GM19467 (cell line): Measurements from ENCODE around the gene SYT14.
"Not testable (repeated sequence)": the region's sequence is repeated elsewhere in the genome, so short reads cannot be mapped to it uniquely, and the experiment has no call there.

Source experiments
- ATAC-seq: cut with Tn5 transposase; IDR thresholded peaks from one replicate; pipeline ENCODE4 v1.9.1; 2021; ENCODE audit warnings: mild to moderate bottlenecking, moderate library complexity; ENCODE audit not compliant: unreplicated experiment

SYT14 gene

GRCh38 chr1:210196266-210196665 lies 258.2 kb downstream of the SYT14 start:
- ATAC-seq = not testable (repeated sequence)

- no peak for ATAC-seq
Measured at GRCh38 chr1:210198840-210199239, 260.8 kb downstream of the SYT14 start.

- ATAC-seq = no peak
Measured at GRCh38 chr1:210200124-210200736, 262.2 kb downstream of the SYT14 start.

- ATAC-seq = no peak
Measured at GRCh38 chr1:210201681-210202080, 263.7 kb downstream of the SYT14 start.

GRCh38 chr1:210207597-210208450 lies 269.8 kb downstream of the SYT14 start:
- ATAC-seq = no peak

- no peak for ATAC-seq
Measured at GRCh38 chr1:210213335-210213734, 275.3 kb downstream of the SYT14 start.

- no peak for ATAC-seq
Measured at GRCh38 chr1:210214573-210215409, 276.8 kb downstream of the SYT14 start.

- no peak for ATAC-seq
Measured at GRCh38 chr1:210217482-210217881, 279.5 kb downstream of the SYT14 start.

GRCh38 chr1:210218047-210218446 lies 280.0 kb downstream of the SYT14 start:
- no peak for ATAC-seq
